ENCODE data around the gene MFAP4.

GRCh38 chr17:19335951-19336631 is 50.9 kb downstream of the MFAP4 start:
- TF ChIP-seq CTCF (IDR thresholded peaks at IDR 0.05; ENCODE audit: insufficient read depth, low read length, poor library complexity, severe bottlenecking), result no peak
- no peak for TF ChIP-seq EZH2phosphoT487 (conservative IDR thresholded peaks at IDR 0.05; ENCODE audit: low read length)
